CD4-positive, alpha-beta memory T cell (primary cell): Measurements from ENCODE around the gene OBSL1. TPM values are rescaled to one million over a fixed set of nuclear protein-coding genes. Genes with fewer than 3 reads are reported as not detected.

Experiments
- CTCF ChIA-PET: fragments of 350-600 bp; sonication (Branson Sonifier 250); formaldehyde crosslinking; loops from one replicate; lab custom pipeline; 2021; ENCODE audit warnings: inconsistent platforms; ENCODE audit not compliant: partially characterized antibody; lab: Charles Lee
- POLR2A ChIA-PET: fragments of 350-600 bp; sonication (Branson Sonifier 250); formaldehyde crosslinking; loops from one replicate; lab custom pipeline; 2021; ENCODE audit not compliant: partially characterized antibody; lab: Charles Lee
- DNase-seq, 5 donors: peaks; one replicate each; pipeline versions ENCODE4 v3.0.0 to v3.0.0-alpha.2; 2020 to 2022; ENCODE audit warnings: mixed read lengths in 1 of 5
- H3K27ac ChIP-seq: one replicate; pipeline ENCODE4 v1.7.0; 2013; ENCODE audit warnings: low read depth, low read length
- H3K27me3 ChIP-seq: 2 replicates; pipeline ENCODE4 v1.7.0; 2013; ENCODE audit warnings: mild to moderate bottlenecking, low read length, moderate library complexity; ENCODE audit not compliant: insufficient read depth
- H3K36me3 ChIP-seq: 2 replicates; pipeline ENCODE4 v1.7.0; 2013; ENCODE audit warnings: mild to moderate bottlenecking, low read length, moderate library complexity; ENCODE audit not compliant: insufficient read depth
- H3K4me1 ChIP-seq: 2 replicates; pipeline ENCODE4 v1.7.0; 2013; ENCODE audit warnings: mild to moderate bottlenecking, low read length, moderate library complexity; ENCODE audit not compliant: insufficient read depth
- H3K4me3 ChIP-seq, 2 donors: one replicate each; pipeline ENCODE4 v1.7.0; 2013; ENCODE audit warnings: low read length in 2 of 2, mild to moderate bottlenecking in 1 of 2
- H3K9me3 ChIP-seq, 2 donors: one replicate each; pipeline ENCODE4 v1.7.0; 2013; ENCODE audit warnings: low read length in 2 of 2, control low read depth in 1 of 2; ENCODE audit not compliant: control insufficient read depth in 1 of 2
- H3K27ac Mint-ChIP-seq, 7 donors: one replicate each; pipeline ENCODE4 v1.8.0; 2020 to 2021; ENCODE audit warnings: mixed read lengths in 7 of 7, mild to moderate bottlenecking in 6 of 7, inconsistent platforms in 3 of 7, moderate library complexity in 3 of 7
- H3K27me3 Mint-ChIP-seq, 2 donors: one replicate each; pipeline ENCODE4 v1.8.0; 2020 to 2021; ENCODE audit warnings: mixed read lengths in 2 of 2
- H3K36me3 Mint-ChIP-seq, 2 donors: one replicate each; pipeline ENCODE4 v1.8.0; 2020 to 2021; ENCODE audit warnings: mixed read lengths in 2 of 2, inconsistent platforms in 1 of 2, mild to moderate bottlenecking in 1 of 2
- H3K4me1 Mint-ChIP-seq, 4 donors: one replicate each; pipeline ENCODE4 v1.8.0; 2020 to 2021; ENCODE audit warnings: mixed read lengths in 4 of 4, mild to moderate bottlenecking in 1 of 4
- H3K4me3 Mint-ChIP-seq, 8 donors: one replicate each; pipeline ENCODE4 v1.8.0; 2020 to 2021; ENCODE audit warnings: mixed read lengths in 8 of 8, mild to moderate bottlenecking in 7 of 8, moderate library complexity in 6 of 8, inconsistent platforms in 3 of 8
- H3K9me3 Mint-ChIP-seq, 8 donors: one replicate each; pipeline ENCODE4 v1.8.0; 2020 to 2021; ENCODE audit warnings: mixed read lengths in 8 of 8, mild to moderate bottlenecking in 5 of 8, inconsistent platforms in 3 of 8, moderate library complexity in 1 of 8
- intact Hi-C: fragments of 100-400 bp; cut with micrococcal nuclease; formaldehyde crosslinking; loops from one replicate; pipeline ENCODE4 v1.15.1; 2023
- polyA plus RNA-seq, 2 donors: library from polyadenylated mRNA; unstranded; fragments of 300-500 nt; fragmentation: Illumina TruSeq; gene quantifications; one replicate each; pipeline ENCODE4 v1.2.3, GENCODE V29; 2021
- total RNA-seq, 2 experiments: library from RNA; stranded (reverse); gene quantifications; one replicate each; pipeline ENCODE4 v1.2.3, GENCODE V29; 2021

OBSL1 gene
- total and polyA plus RNA-seq, 4 experiments from 2014 or later: 0.09 TPM; not detected in 3

GRCh38 chr2:219512524-219513216 lies 58.7 kb downstream of the OBSL1 start:
- intact Hi-C loops: no loop called here
- Mint-ChIP-seq H3K27me3 (peaks cover 57 to 62% of the 10 kb centered on the region in 2 donors), H3K4me3 (no peak overlapping the region), H3K36me3 (peaks cover 2 to 4% of the 10 kb centered on the region in 2 donors), H3K4me1 (peaks cover 9 to 33% (median 20%) of the 10 kb centered on the region in 4 donors), H3K9me3 (no peaks in the 10 kb centered on the region), H3K27ac (no peak overlapping the region)
- Histone ChIP-seq H3K4me1 (peaks cover 25% of the 10 kb centered on the region), H3K27me3 (peaks cover 10% of the 10 kb centered on the region), H3K36me3 (no peaks in the 10 kb centered on the region), H3K27ac (no peak overlapping the region), H3K9me3 (no peaks in the 10 kb centered on the region), H3K4me3 (no peak overlapping the region)
- CTCF ChIA-PET: interaction anchor here (2.0 kb wide), 1 partner anchor 13 kb away, joined by 6 read pairs; the partner anchor contains the start of gene GMPPA
- POLR2A ChIA-PET: interaction anchor here (0.8 kb wide), 1 partner anchor 17 kb away, joined by 3 read pairs; no protein-coding TSS in a partner anchor
- no peak for DNase-seq

- ChIA-PET CTCF (interaction anchor here (1.0 to 4.0 kb wide), 5 partner anchors 8 to 49 kb away, joined by 4 to 26 read pairs (median 6); partner anchors contain the start of gene GMPPA), POLR2A (interaction anchor here (0.5 to 1.2 kb wide), 2 partner anchors 56 to 259 kb away, joined by 3 to 4 read pairs; partner anchors contain the start of gene TUBA4B)
- no peaks in the 10 kb centered on the region for H3K9me3 ChIP-seq
- H3K4me3 Mint-ChIP-seq: no peak overlapping the region
- no peak for DNase-seq
- peaks cover 9 to 33% (median 20%) of the 10 kb centered on the region in 4 donors for H3K4me1 Mint-ChIP-seq
- H3K27ac Mint-ChIP-seq: no peak overlapping the region
- H3K27me3 ChIP-seq: peaks cover 10% of the 10 kb centered on the region
- H3K27me3 Mint-ChIP-seq: peaks cover 48 to 56% of the 10 kb centered on the region in 2 donors
- no peaks in the 10 kb centered on the region for H3K36me3 ChIP-seq
- intact Hi-C loops: no loop called here
- no peak overlapping the region for H3K4me3 ChIP-seq
- H3K36me3 Mint-ChIP-seq: peaks cover 8 to 10% of the 10 kb centered on the region in 2 donors
- peaks cover 25% of the 10 kb centered on the region for H3K4me1 ChIP-seq
- H3K27ac ChIP-seq: no peak overlapping the region
- H3K9me3 Mint-ChIP-seq: no peaks in the 10 kb centered on the region
Measured at GRCh38 chr2:219511547-219512325, 59.6 kb downstream of the OBSL1 start.

- Histone ChIP-seq H3K27ac (no peak overlapping the region), H3K4me3 (no peak overlapping the region), H3K27me3 (peaks cover 10% of the 10 kb centered on the region), H3K4me1 (peaks cover 25% of the 10 kb centered on the region), H3K36me3 (no peaks in the 10 kb centered on the region), H3K9me3 (no peaks in the 10 kb centered on the region)
- no peaks in the 10 kb centered on the region for H3K9me3 Mint-ChIP-seq
- CTCF ChIA-PET: interaction anchor here (0.8 to 4.0 kb wide), 13 partner anchors 8 to 48 kb away, joined by 3 to 26 read pairs (median 5); partner anchors contain the start of gene GMPPA
- no peak for DNase-seq
- H3K4me3 Mint-ChIP-seq: peak overlapping the region in 7 of 8 donors; percentile 28 to 75 (median 52)
- H3K27me3 Mint-ChIP-seq: peaks cover 37 to 45% of the 10 kb centered on the region in 2 donors
- H3K4me1 Mint-ChIP-seq: peaks cover 6 to 33% (median 20%) of the 10 kb centered on the region in 4 donors
- peak overlapping the region in 1 of 7 donors; percentile 61 for H3K27ac Mint-ChIP-seq
- intact Hi-C loops: loop anchor here (1.0 kb wide), 1 partner anchor 20 kb away; no protein-coding TSS in a partner anchor
- H3K36me3 Mint-ChIP-seq: peaks cover 16 to 17% of the 10 kb centered on the region in 2 donors
- POLR2A ChIA-PET: interaction anchor here (1.0 kb wide), 1 partner anchor 123 kb away, joined by 3 read pairs; the partner anchor contains the start of gene DNPEP
Measured at GRCh38 chr2:219510512-219511135, 60.7 kb downstream of the OBSL1 start.

- Mint-ChIP-seq H3K27me3 (peaks cover 36 to 40% of the 10 kb centered on the region in 2 donors), H3K36me3 (peaks cover 22 to 24% of the 10 kb centered on the region in 2 donors), H3K27ac (peak overlapping the region in 1 of 7 donors; percentile 36), H3K4me1 (peaks cover 6 to 33% (median 20%) of the 10 kb centered on the region in 4 donors), H3K9me3 (no peaks in the 10 kb centered on the region), H3K4me3 (peak overlapping the region in 7 of 8 donors; percentile 28 to 75 (median 53))
- H3K36me3 ChIP-seq: peaks cover under 1% of the 10 kb centered on the region
- peak; percentile 36 to 66 (median 40) for DNase-seq
- intact Hi-C loops: loop anchor here (1.0 kb wide), 1 partner anchor 20 kb away; no protein-coding TSS in a partner anchor
- no peak overlapping the region for H3K4me3 ChIP-seq
- H3K9me3 ChIP-seq: no peaks in the 10 kb centered on the region
- H3K27me3 ChIP-seq: peaks cover 10% of the 10 kb centered on the region
- no peak overlapping the region for H3K27ac ChIP-seq
- ChIA-PET POLR2A (interaction anchor here (0.6 to 1.0 kb wide), 3 partner anchors 7 to 123 kb away, joined by 3 to 4 read pairs (median 3); partner anchors contain the start of genes DNPEP and GMPPA), CTCF (interaction anchor here (0.8 to 4.0 kb wide), 15 partner anchors 9 to 107 kb away, joined by 3 to 26 read pairs (median 5); partner anchors contain the start of gene GMPPA)
- H3K4me1 ChIP-seq: peaks cover 25% of the 10 kb centered on the region
Measured at GRCh38 chr2:219509780-219510511, 61.4 kb downstream of the OBSL1 start.

GRCh38 chr2:219508971-219509779 lies 62.2 kb downstream of the OBSL1 start:
- intact Hi-C loops: no loop called here
- Mint-ChIP-seq H3K27me3 (peaks cover 34 to 38% of the 10 kb centered on the region in 2 donors), H3K9me3 (no peaks in the 10 kb centered on the region), H3K4me3 (peak overlapping the region in 7 of 8 donors; percentile 3 to 75 (median 52)), H3K27ac (peak overlapping the region in 1 of 7 donors; percentile 36), H3K36me3 (peaks cover 30 to 32% of the 10 kb centered on the region in 2 donors), H3K4me1 (peaks cover 6 to 32% (median 19%) of the 10 kb centered on the region in 4 donors)
- Histone ChIP-seq H3K9me3 (no peaks in the 10 kb centered on the region), H3K4me3 (no peak overlapping the region), H3K36me3 (peaks cover 5% of the 10 kb centered on the region), H3K27me3 (peaks cover 10% of the 10 kb centered on the region), H3K27ac (no peak overlapping the region), H3K4me1 (peaks cover 25% of the 10 kb centered on the region)
- CTCF ChIA-PET: interaction anchor here (0.8 to 4.0 kb wide), 14 partner anchors 8 to 106 kb away, joined by 3 to 26 read pairs (median 5); partner anchors contain the start of gene GMPPA
- POLR2A ChIA-PET: interaction anchor here (0.6 to 0.8 kb wide), 2 partner anchors 8 to 10 kb away, joined by 3 to 4 read pairs; partner anchors contain the start of gene GMPPA
- no peak for DNase-seq
